Osteoblast (primary cell): ENCODE results near the gene ERLIN1. TPM values are rescaled to one million over a fixed set of nuclear protein-coding genes. Genes with fewer than 3 reads are reported as not detected.

Experiments
- DNase-seq: peaks from one replicate; pipeline ENCODE4 v3.0.0; 2011; ENCODE audit warnings: low spot score, mixed read lengths; ENCODE audit not compliant: insufficient read length; ENCODE audit errors: missing footprints
- H2AFZ ChIP-seq: 2 replicates; pipeline ENCODE4 v1.6.0; 2011; ENCODE audit warnings: mild to moderate bottlenecking, low read length
- H3K27ac ChIP-seq: 2 replicates; pipeline ENCODE4 v1.5.1; 2011; ENCODE audit warnings: mild to moderate bottlenecking, low read depth, low read length, moderate library complexity
- H3K27me3 ChIP-seq: 2 replicates; pipeline ENCODE4 v1.6.0; 2012; ENCODE audit warnings: mild to moderate bottlenecking, control low read depth, inconsistent platforms, low read length, moderate library complexity; ENCODE audit not compliant: insufficient read depth
- H3K36me3 ChIP-seq: 2 replicates; pipeline ENCODE4 v1.5.1; 2011; ENCODE audit warnings: mild to moderate bottlenecking, low read length, control low read depth, moderate library complexity; ENCODE audit not compliant: insufficient read depth
- H3K4me1 ChIP-seq: 2 replicates; pipeline ENCODE4 v1.5.1; 2011; ENCODE audit warnings: mild to moderate bottlenecking, low read length, control low read depth, moderate library complexity; ENCODE audit not compliant: insufficient read depth
- H3K4me2 ChIP-seq: 2 replicates; pipeline ENCODE4 v1.6.0; 2011; ENCODE audit warnings: mild to moderate bottlenecking, low read length; ENCODE audit not compliant: insufficient read depth
- H3K4me3 ChIP-seq: fragments of 200-600 bp; sonication (generic); 3 replicates; pipeline ENCODE4 v1.5.1; 2012; ENCODE audit warnings: mild to moderate bottlenecking, low read length, inconsistent platforms; ENCODE audit not compliant: insufficient read depth
- H3K79me2 ChIP-seq: 2 replicates; pipeline ENCODE4 v1.6.0; 2012; ENCODE audit warnings: mild to moderate bottlenecking, low read length, control low read depth, inconsistent platforms; ENCODE audit not compliant: insufficient read depth
- H3K9me3 ChIP-seq: 2 replicates; pipeline ENCODE4 v1.5.1; 2011; ENCODE audit warnings: low read depth, low read length, control low read depth
- H4K20me1 ChIP-seq: 2 replicates; pipeline ENCODE4 v1.6.0; 2012; ENCODE audit warnings: mild to moderate bottlenecking, low read length, control low read depth; ENCODE audit not compliant: insufficient read depth
- CTCF ChIP-seq: IDR thresholded peaks from 2 replicates; pipeline ENCODE4 v1.5.1; 2011; ENCODE audit warnings: mild to moderate bottlenecking, low read depth, low read length, moderate library complexity; ENCODE audit errors: extremely low read depth
- total RNA-seq: library from RNA; depleted of rRNA; stranded (reverse); fragments of >200 nt; gene quantifications from 2 replicates; pipeline ENCODE4 v1.2.3, GENCODE V29; 2012

Gene ERLIN1
- total RNA-seq, 1 donor: 28.6 TPM

GRCh38 chr10:100174699-100175677 is 10.8 kb downstream of the ERLIN1 start:
- Histone ChIP-seq H4K20me1 (no peaks in the 10 kb centered on the region), H2AFZ (no peak overlapping the region), H3K4me2 (no peak overlapping the region), H3K36me3 (peaks cover 51% of the 10 kb centered on the region), H3K79me2 (peaks cover 38% of the 10 kb centered on the region), H3K27ac (no peak overlapping the region), H3K4me1 (peaks cover 10% of the 10 kb centered on the region), H3K27me3 (no peaks in the 10 kb centered on the region), H3K9me3 (no peaks in the 10 kb centered on the region), H3K4me3 (no peak overlapping the region)
- DNase-seq: no peak
- TF ChIP-seq CTCF: no peak

- Histone ChIP-seq H3K79me2 (peaks cover 27% of the 10 kb centered on the region), H3K9me3 (no peaks in the 10 kb centered on the region), H3K27ac (no peak overlapping the region), H3K4me1 (no peaks in the 10 kb centered on the region), H3K27me3 (no peaks in the 10 kb centered on the region), H3K4me2 (no peak overlapping the region), H2AFZ (no peak overlapping the region), H3K4me3 (no peak overlapping the region), H3K36me3 (peaks cover 55% of the 10 kb centered on the region), H4K20me1 (no peaks in the 10 kb centered on the region)
- no peak for TF ChIP-seq CTCF
- no peak for DNase-seq
Observed at GRCh38 chr10:100173035-100173434, 12.8 kb downstream of the ERLIN1 start.

- no peak overlapping the region for H3K4me2 ChIP-seq
- peaks cover 51% of the 10 kb centered on the region for H3K36me3 ChIP-seq
- no peak overlapping the region for H3K4me3 ChIP-seq
- peaks cover 22% of the 10 kb centered on the region for H3K79me2 ChIP-seq
- TF ChIP-seq CTCF: no peak
- no peaks in the 10 kb centered on the region for H3K27me3 ChIP-seq
- no peak overlapping the region for H3K27ac ChIP-seq
- no peak for DNase-seq
- H4K20me1 ChIP-seq: no peaks in the 10 kb centered on the region
- H2AFZ ChIP-seq: no peak overlapping the region
- no peaks in the 10 kb centered on the region for H3K4me1 ChIP-seq
- H3K9me3 ChIP-seq: no peaks in the 10 kb centered on the region
Observed at GRCh38 chr10:100172349-100172748, 13.5 kb downstream of the ERLIN1 start.

- no peak for DNase-seq
- Histone ChIP-seq H4K20me1 (no peaks in the 10 kb centered on the region), H3K36me3 (peaks cover 16% of the 10 kb centered on the region), H3K79me2 (peaks cover 21% of the 10 kb centered on the region), H3K4me1 (peaks cover 6% of the 10 kb centered on the region), H3K4me3 (no peak overlapping the region), H3K27ac (peak overlapping the region; percentile 12), H2AFZ (no peak overlapping the region), H3K9me3 (no peaks in the 10 kb centered on the region), H3K4me2 (no peak overlapping the region), H3K27me3 (no peaks in the 10 kb centered on the region)
- no peak for TF ChIP-seq CTCF
Observed at GRCh38 chr10:100168313-100168643, 17.6 kb downstream of the ERLIN1 start.
